H1 (cell line): ENCODE results near the gene P2RX7. TPM values are rescaled to one million over a fixed set of nuclear protein-coding genes. Genes with fewer than 3 reads are reported as not detected.

Source experiments
- BCL11A ChIP-seq, 2 experiments: IDR thresholded peaks; one replicate each; pipeline ENCODE4 v1.6.1; 2011; ENCODE audit warnings: low read depth in 2 of 2, low read length in 2 of 2, mild to moderate bottlenecking in 2 of 2
- CBX5 ChIP-seq: fragments of 300-800, 300-1000 bp; sonication (generic); IDR thresholded peaks from 2 replicates; pipeline ENCODE4 v1.7.1; 2016; ENCODE audit warnings: antibody characterized with exemption, low read length, low read depth
- CEBPB ChIP-seq: IDR thresholded peaks from 2 replicates; pipeline ENCODE4 v1.6.1; 2012; ENCODE audit warnings: low read depth, low read length
- EP300 ChIP-seq, 2 experiments: IDR thresholded peaks; 1 replicate in 1 of 2; 2 replicates in 1 of 2; pipeline ENCODE4 v1.6.1; 2011 to 2012; ENCODE audit warnings: low read depth in 2 of 2, low read length in 2 of 2, mild to moderate bottlenecking in 2 of 2, borderline replicate concordance in 1 of 2, inconsistent platforms in 1 of 2, moderate library complexity in 1 of 2
- HDAC2 ChIP-seq, 2 experiments: fragments of 300-600 bp in 1 of 2; sonication (generic) in 1 of 2; IDR thresholded peaks; 2 replicates each; pipeline ENCODE4 v1.6.1; 2011 to 2012; ENCODE audit warnings: low read depth in 2 of 2, low read length in 2 of 2, mild to moderate bottlenecking in 2 of 2, moderate library complexity in 2 of 2, borderline replicate concordance in 1 of 2, inconsistent platforms in 1 of 2
- NRF1 ChIP-seq: IDR thresholded peaks from 2 replicates; pipeline ENCODE4 v1.6.1; 2011; ENCODE audit warnings: mild to moderate bottlenecking, low read depth, low read length, improper control_type of control experiment
- POLR2A ChIP-seq, 2 experiments: IDR thresholded peaks; 1 replicate in 1 of 2; 2 replicates in 1 of 2; pipeline ENCODE4 v1.6.1; 2011; ENCODE audit warnings: low read depth in 2 of 2, low read length in 2 of 2, mild to moderate bottlenecking in 2 of 2; ENCODE audit errors: control extremely low read depth in 1 of 2
- POU5F1 ChIP-seq: IDR thresholded peaks from 2 replicates; pipeline ENCODE4 v1.6.1; 2011; ENCODE audit warnings: low read depth, mild to moderate bottlenecking, low read length, moderate library complexity
- SRF ChIP-seq: IDR thresholded peaks from 2 replicates; pipeline ENCODE4 v1.6.1; 2011; ENCODE audit warnings: mild to moderate bottlenecking, low read depth, low read length, moderate library complexity
- polyA plus RNA-seq, 7 experiments: library from polyadenylated mRNA; depleted of rRNA in 3 of 7; stranded (reverse) in 5 of 7; unstranded in 2 of 7; fragments of >200 nt in 5 of 7; fragments of 200-250 nt in 2 of 7; gene quantifications; 1 replicate in 5 of 7; 2 replicates in 1 of 7; 4 replicates in 1 of 7; pipeline versions ENCODE4 v1.2.1 to v1.2.3, GENCODE V29; 2011 to 2013; ENCODE audit warnings: missing spikeins in 2 of 7, mixed read lengths in 2 of 7
- total RNA-seq: library from RNA; stranded (reverse); fragmentation: NEBNext Ultra II Directional; extraction: Animal tissue kit (Norgen Biotek cat#: 25700); gene quantifications from 2 replicates; pipeline ENCODE4 v1.2.1, GENCODE V29; 2021
- TF ChIP-seq, protein P1 (sequence below): fragments of 300-600 bp; sonication (generic); IDR thresholded peaks from 2 replicates; pipeline ENCODE4 v1.7.1; 2012; ENCODE audit warnings: low read length, moderate library complexity, mild to moderate bottlenecking, inconsistent platforms; ENCODE audit not compliant: insufficient replicate concordance

P2RX7 gene
- total and polyA plus RNA-seq, 2 of the 8 experiments (the other 6 are each of a cell fraction or from before 2014, with no cell fraction given): 0.38 to 0.56 TPM

DNA sequence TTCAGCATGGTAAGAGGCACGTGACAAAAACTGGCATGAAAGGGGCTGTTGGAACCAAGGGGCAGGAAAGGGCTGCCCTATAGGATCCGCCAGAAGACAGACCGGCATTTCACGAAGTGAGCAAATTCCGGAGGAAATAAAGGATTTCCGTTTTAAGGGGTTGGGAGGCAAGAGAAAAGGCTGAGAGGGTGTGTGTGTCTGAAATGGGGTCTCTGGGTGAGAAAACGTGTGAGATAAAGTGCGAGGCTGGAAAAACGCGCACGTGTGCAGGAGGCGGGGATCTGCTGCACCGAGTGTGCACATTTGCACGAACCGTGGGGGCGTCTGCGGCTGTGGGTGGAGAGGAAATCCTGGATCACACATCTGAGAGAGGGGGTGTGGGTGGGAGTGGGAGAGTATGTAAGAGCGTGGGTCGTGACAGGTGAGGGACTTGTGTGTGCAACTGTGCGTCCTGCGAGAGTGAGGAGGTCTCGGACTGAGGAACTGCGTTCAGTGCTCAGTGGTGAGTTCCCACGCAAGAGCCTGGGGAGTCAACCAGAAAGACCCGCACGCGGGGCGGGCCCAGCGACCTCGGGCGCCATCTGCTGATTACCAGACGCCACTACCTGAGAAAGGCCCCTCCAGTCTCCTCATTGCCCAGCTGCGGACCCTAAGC, 37.0 kb upstream of the P2RX7 start (continued):
- TF ChIP-seq, protein P1, sequence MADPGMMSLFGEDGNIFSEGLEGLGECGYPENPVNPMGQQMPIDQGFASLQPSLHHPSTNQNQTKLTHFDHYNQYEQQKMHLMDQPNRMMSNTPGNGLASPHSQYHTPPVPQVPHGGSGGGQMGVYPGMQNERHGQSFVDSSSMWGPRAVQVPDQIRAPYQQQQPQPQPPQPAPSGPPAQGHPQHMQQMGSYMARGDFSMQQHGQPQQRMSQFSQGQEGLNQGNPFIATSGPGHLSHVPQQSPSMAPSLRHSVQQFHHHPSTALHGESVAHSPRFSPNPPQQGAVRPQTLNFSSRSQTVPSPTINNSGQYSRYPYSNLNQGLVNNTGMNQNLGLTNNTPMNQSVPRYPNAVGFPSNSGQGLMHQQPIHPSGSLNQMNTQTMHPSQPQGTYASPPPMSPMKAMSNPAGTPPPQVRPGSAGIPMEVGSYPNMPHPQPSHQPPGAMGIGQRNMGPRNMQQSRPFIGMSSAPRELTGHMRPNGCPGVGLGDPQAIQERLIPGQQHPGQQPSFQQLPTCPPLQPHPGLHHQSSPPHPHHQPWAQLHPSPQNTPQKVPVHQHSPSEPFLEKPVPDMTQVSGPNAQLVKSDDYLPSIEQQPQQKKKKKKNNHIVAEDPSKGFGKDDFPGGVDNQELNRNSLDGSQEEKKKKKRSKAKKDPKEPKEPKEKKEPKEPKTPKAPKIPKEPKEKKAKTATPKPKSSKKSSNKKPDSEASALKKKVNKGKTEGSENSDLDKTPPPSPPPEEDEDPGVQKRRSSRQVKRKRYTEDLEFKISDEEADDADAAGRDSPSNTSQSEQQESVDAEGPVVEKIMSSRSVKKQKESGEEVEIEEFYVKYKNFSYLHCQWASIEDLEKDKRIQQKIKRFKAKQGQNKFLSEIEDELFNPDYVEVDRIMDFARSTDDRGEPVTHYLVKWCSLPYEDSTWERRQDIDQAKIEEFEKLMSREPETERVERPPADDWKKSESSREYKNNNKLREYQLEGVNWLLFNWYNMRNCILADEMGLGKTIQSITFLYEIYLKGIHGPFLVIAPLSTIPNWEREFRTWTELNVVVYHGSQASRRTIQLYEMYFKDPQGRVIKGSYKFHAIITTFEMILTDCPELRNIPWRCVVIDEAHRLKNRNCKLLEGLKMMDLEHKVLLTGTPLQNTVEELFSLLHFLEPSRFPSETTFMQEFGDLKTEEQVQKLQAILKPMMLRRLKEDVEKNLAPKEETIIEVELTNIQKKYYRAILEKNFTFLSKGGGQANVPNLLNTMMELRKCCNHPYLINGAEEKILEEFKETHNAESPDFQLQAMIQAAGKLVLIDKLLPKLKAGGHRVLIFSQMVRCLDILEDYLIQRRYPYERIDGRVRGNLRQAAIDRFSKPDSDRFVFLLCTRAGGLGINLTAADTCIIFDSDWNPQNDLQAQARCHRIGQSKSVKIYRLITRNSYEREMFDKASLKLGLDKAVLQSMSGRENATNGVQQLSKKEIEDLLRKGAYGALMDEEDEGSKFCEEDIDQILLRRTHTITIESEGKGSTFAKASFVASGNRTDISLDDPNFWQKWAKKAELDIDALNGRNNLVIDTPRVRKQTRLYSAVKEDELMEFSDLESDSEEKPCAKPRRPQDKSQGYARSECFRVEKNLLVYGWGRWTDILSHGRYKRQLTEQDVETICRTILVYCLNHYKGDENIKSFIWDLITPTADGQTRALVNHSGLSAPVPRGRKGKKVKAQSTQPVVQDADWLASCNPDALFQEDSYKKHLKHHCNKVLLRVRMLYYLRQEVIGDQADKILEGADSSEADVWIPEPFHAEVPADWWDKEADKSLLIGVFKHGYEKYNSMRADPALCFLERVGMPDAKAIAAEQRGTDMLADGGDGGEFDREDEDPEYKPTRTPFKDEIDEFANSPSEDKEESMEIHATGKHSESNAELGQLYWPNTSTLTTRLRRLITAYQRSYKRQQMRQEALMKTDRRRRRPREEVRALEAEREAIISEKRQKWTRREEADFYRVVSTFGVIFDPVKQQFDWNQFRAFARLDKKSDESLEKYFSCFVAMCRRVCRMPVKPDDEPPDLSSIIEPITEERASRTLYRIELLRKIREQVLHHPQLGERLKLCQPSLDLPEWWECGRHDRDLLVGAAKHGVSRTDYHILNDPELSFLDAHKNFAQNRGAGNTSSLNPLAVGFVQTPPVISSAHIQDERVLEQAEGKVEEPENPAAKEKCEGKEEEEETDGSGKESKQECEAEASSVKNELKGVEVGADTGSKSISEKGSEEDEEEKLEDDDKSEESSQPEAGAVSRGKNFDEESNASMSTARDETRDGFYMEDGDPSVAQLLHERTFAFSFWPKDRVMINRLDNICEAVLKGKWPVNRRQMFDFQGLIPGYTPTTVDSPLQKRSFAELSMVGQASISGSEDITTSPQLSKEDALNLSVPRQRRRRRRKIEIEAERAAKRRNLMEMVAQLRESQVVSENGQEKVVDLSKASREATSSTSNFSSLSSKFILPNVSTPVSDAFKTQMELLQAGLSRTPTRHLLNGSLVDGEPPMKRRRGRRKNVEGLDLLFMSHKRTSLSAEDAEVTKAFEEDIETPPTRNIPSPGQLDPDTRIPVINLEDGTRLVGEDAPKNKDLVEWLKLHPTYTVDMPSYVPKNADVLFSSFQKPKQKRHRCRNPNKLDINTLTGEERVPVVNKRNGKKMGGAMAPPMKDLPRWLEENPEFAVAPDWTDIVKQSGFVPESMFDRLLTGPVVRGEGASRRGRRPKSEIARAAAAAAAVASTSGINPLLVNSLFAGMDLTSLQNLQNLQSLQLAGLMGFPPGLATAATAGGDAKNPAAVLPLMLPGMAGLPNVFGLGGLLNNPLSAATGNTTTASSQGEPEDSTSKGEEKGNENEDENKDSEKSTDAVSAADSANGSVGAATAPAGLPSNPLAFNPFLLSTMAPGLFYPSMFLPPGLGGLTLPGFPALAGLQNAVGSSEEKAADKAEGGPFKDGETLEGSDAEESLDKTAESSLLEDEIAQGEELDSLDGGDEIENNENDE: no peak
- no peak for TF ChIP-seq POLR2A (IDR thresholded peaks at IDR 0.05; ENCODE audit: control extremely low read depth in 1 of 2, low read depth in 2 of 2, low read length in 2 of 2)
- TF ChIP-seq BCL11A (IDR thresholded peaks at IDR 0.05; ENCODE audit: low read depth in 2 of 2, low read length in 2 of 2): no peak
- no peak for TF ChIP-seq NRF1
- peak in 1 of 2 experiments; percentile 8; a peak in 1 of 4 replicates for TF ChIP-seq HDAC2 (IDR thresholded peaks at IDR 0.05; ENCODE audit: borderline replicate concordance in 1 of 2, low read depth in 2 of 2, low read length in 2 of 2)
- TF ChIP-seq CEBPB: no peak
- TF ChIP-seq POU5F1: no peak
- no peak for TF ChIP-seq CBX5
- no peak for TF ChIP-seq EP300 (IDR thresholded peaks at IDR 0.05; ENCODE audit: borderline replicate concordance in 1 of 2, low read depth in 2 of 2, low read length in 2 of 2)
- no peak for TF ChIP-seq SRF
